Measurements from ENCODE around the gene NCOA1. TPM values are rescaled to one million over a fixed set of nuclear protein-coding genes. Genes with fewer than 3 reads are reported as not detected.

Gene NCOA1
- total RNA-seq, 1 donor from 2014 or later: 20.1 TPM

- DNase-seq (ENCODE audit: low read depth, low spot score): no peak
- H3K4me3 Mint-ChIP-seq: no peak overlapping the region
- peaks cover 10% of the 10 kb centered on the region for H3K4me1 Mint-ChIP-seq
- peaks cover 5% of the 10 kb centered on the region for H3K36me3 Mint-ChIP-seq (ENCODE audit: low read depth)
- H3K9me3 Mint-ChIP-seq: no peaks in the 10 kb centered on the region
- no peaks in the 10 kb centered on the region for H3K27me3 Mint-ChIP-seq (ENCODE audit: low read depth)
- no peak for TF ChIP-seq CTCF (conservative IDR thresholded peaks at IDR 0.05)
- H3K27ac Mint-ChIP-seq (ENCODE audit: unreplicated experiment): no peak overlapping the region
Measured at GRCh38 chr2:24740142-24740541, 249.1 kb downstream of the NCOA1 start.

GRCh38 chr2:24742730-24743129 is 251.7 kb downstream of the NCOA1 start:
- no peak for DNase-seq (ENCODE audit: low read depth, low spot score)
- TF ChIP-seq CTCF (conservative IDR thresholded peaks at IDR 0.05): no peak
- peaks cover 5% of the 10 kb centered on the region for H3K36me3 Mint-ChIP-seq (ENCODE audit: low read depth)
- peaks cover 10% of the 10 kb centered on the region for H3K4me1 Mint-ChIP-seq
- no peak overlapping the region for H3K4me3 Mint-ChIP-seq
- H3K27ac Mint-ChIP-seq (ENCODE audit: unreplicated experiment): no peak overlapping the region
- H3K9me3 Mint-ChIP-seq: no peaks in the 10 kb centered on the region
- H3K27me3 Mint-ChIP-seq (ENCODE audit: low read depth): no peaks in the 10 kb centered on the region

GRCh38 chr2:24743924-24744323 is 252.9 kb downstream of the NCOA1 start:
- Mint-ChIP-seq H3K4me3 (no peak overlapping the region), H3K4me1 (peaks cover 10% of the 10 kb centered on the region), H3K27ac (ENCODE audit: unreplicated experiment) (no peak overlapping the region), H3K36me3 (ENCODE audit: low read depth) (peaks cover 5% of the 10 kb centered on the region), H3K27me3 (ENCODE audit: low read depth) (no peaks in the 10 kb centered on the region), H3K9me3 (no peaks in the 10 kb centered on the region)
- no peak for DNase-seq (ENCODE audit: low read depth, low spot score)
- no peak for TF ChIP-seq CTCF (conservative IDR thresholded peaks at IDR 0.05)

- no peaks in the 10 kb centered on the region for H3K9me3 Mint-ChIP-seq
- no peak overlapping the region for H3K4me3 Mint-ChIP-seq
- H3K4me1 Mint-ChIP-seq: peaks cover 10% of the 10 kb centered on the region
- no peaks in the 10 kb centered on the region for H3K27me3 Mint-ChIP-seq (ENCODE audit: low read depth)
- DNase-seq (ENCODE audit: low read depth, low spot score): no peak
- H3K36me3 Mint-ChIP-seq (ENCODE audit: low read depth): peaks cover 5% of the 10 kb centered on the region
- no peak overlapping the region for H3K27ac Mint-ChIP-seq (ENCODE audit: unreplicated experiment)
- no peak for TF ChIP-seq CTCF (conservative IDR thresholded peaks at IDR 0.05)
Measured at GRCh38 chr2:24744356-24744755, 253.3 kb downstream of the NCOA1 start.

- Mint-ChIP-seq H3K27ac (ENCODE audit: unreplicated experiment) (no peak overlapping the region), H3K4me1 (peaks cover 10% of the 10 kb centered on the region), H3K9me3 (no peaks in the 10 kb centered on the region), H3K4me3 (no peak overlapping the region), H3K27me3 (ENCODE audit: low read depth) (no peaks in the 10 kb centered on the region), H3K36me3 (ENCODE audit: low read depth) (peaks cover 8% of the 10 kb centered on the region)
- no peak for TF ChIP-seq CTCF (conservative IDR thresholded peaks at IDR 0.05)
- DNase-seq (ENCODE audit: low read depth, low spot score): no peak
Measured at GRCh38 chr2:24745825-24746224, 254.8 kb downstream of the NCOA1 start.

GRCh38 chr2:24747299-24747698 is 256.2 kb downstream of the NCOA1 start:
- Mint-ChIP-seq H3K27me3 (ENCODE audit: low read depth) (no peaks in the 10 kb centered on the region), H3K9me3 (no peaks in the 10 kb centered on the region), H3K27ac (ENCODE audit: unreplicated experiment) (no peak overlapping the region), H3K4me3 (no peak overlapping the region), H3K36me3 (ENCODE audit: low read depth) (peaks cover 6% of the 10 kb centered on the region), H3K4me1 (peaks cover 10% of the 10 kb centered on the region)
- no peak for DNase-seq (ENCODE audit: low read depth, low spot score)
- TF ChIP-seq CTCF (conservative IDR thresholded peaks at IDR 0.05): no peak

All from neural crest cell (in vitro differentiated cells).